ENCODE data around the gene GRM4.

GRM4 gene

DNA sequence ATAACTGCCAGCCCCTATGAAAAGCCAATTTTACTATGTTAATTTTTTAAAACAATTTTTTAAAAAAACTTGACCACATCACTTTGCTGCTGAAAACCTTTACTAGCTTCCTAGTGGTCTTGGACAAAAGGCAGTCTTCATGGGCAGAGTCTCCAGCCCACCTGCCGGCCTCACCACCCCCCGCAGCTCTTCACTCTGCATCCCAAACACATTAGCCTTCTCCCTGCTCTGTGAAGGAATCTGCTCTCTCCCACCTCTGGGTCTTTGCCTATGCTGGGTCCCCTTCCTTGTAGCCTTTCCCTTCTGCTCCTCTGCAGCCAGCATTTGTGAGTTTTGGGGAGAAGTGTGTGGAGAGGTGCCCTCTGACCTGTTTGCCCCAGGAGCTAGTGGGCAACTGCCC, 171.4 kb downstream of the GRM4 start:
- peaks cover 15% of the 10 kb centered on the region for H3K9me3 Mint-ChIP-seq
- no peak overlapping the region for H3K27ac Mint-ChIP-seq
- H3K27me3 Mint-ChIP-seq (ENCODE audit: low read depth): peaks cover 47% of the 10 kb centered on the region
- TF ChIP-seq, protein P1, sequence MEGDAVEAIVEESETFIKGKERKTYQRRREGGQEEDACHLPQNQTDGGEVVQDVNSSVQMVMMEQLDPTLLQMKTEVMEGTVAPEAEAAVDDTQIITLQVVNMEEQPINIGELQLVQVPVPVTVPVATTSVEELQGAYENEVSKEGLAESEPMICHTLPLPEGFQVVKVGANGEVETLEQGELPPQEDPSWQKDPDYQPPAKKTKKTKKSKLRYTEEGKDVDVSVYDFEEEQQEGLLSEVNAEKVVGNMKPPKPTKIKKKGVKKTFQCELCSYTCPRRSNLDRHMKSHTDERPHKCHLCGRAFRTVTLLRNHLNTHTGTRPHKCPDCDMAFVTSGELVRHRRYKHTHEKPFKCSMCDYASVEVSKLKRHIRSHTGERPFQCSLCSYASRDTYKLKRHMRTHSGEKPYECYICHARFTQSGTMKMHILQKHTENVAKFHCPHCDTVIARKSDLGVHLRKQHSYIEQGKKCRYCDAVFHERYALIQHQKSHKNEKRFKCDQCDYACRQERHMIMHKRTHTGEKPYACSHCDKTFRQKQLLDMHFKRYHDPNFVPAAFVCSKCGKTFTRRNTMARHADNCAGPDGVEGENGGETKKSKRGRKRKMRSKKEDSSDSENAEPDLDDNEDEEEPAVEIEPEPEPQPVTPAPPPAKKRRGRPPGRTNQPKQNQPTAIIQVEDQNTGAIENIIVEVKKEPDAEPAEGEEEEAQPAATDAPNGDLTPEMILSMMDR (IDR thresholded peaks at IDR 0.05; ENCODE audit: unreplicated experiment in 3 of 3): no peak
- H3K4me3 Mint-ChIP-seq: no peak overlapping the region
- no peaks in the 10 kb centered on the region for H3K36me3 Mint-ChIP-seq (ENCODE audit: low read depth)
- H3K4me1 Mint-ChIP-seq: peaks cover 16% of the 10 kb centered on the region

DNA sequence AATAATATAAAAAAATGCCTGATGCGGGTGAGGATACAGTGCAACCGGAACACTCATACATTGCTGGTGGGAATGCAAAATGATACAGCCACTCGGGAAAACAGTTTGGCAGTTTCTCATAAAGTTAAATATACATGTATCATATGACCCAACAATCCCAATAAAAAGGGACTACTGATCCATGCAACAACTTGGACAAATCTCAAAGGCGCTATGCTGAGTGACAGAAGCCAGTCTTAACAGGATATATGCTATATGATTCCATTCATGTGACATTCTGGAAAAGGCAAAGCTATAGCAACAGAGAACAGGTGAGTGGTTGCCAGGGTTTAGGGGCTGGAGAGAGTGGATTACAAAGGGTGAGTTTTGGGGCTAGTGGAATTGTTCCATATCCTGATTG, 171.9 kb downstream of the GRM4 start:
- H3K27ac Mint-ChIP-seq: no peak overlapping the region
- peaks cover 42% of the 10 kb centered on the region for H3K27me3 Mint-ChIP-seq (ENCODE audit: low read depth)
- H3K4me3 Mint-ChIP-seq: no peak overlapping the region
- H3K36me3 Mint-ChIP-seq (ENCODE audit: low read depth): no peaks in the 10 kb centered on the region
- H3K4me1 Mint-ChIP-seq: peaks cover 16% of the 10 kb centered on the region
- TF ChIP-seq, protein P1 (IDR thresholded peaks at IDR 0.05; ENCODE audit: unreplicated experiment in 3 of 3): no peak
- peaks cover 15% of the 10 kb centered on the region for H3K9me3 Mint-ChIP-seq

DNA sequence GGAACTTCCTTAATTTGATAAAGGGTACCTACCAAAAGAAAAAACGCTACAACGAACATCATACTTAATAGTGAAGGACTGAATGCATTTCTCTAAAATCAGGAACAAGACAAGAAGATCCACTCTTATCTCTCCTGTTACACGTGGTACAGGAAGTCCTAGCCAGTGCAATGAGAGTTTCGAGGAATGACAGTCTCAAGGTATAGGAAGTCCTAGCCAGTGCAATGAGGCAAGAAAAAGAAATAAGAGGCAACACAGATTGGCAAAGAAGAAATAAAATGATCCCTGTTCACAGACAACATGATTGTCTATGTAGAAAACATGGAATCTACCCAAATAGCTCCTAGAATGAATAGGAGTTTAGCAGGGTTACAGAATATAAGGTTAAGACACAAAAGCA, 174.3 kb downstream of the GRM4 start:
- Mint-ChIP-seq H3K27me3 (ENCODE audit: low read depth) (peaks cover 31% of the 10 kb centered on the region), H3K9me3 (peaks cover 15% of the 10 kb centered on the region), H3K27ac (no peak overlapping the region), H3K4me1 (peaks cover 33% of the 10 kb centered on the region), H3K4me3 (no peak overlapping the region), H3K36me3 (ENCODE audit: low read depth) (no peaks in the 10 kb centered on the region)
- TF ChIP-seq, protein P1 (IDR thresholded peaks at IDR 0.05; ENCODE audit: unreplicated experiment in 3 of 3): no peak

Data from nephron (organoid).